GM23248 (cell line): Measurements from ENCODE around the gene TGOLN2. TPM values are rescaled to one million over a fixed set of nuclear protein-coding genes. Genes with fewer than 3 reads are reported as not detected.

Experiments
- DNase-seq: peaks from one replicate; pipeline ENCODE4 v3.0.0-alpha.2; 2015
- H2AFZ ChIP-seq: fragments of 200-600 bp; sonication (generic); 2 replicates; pipeline ENCODE4 v1.6.1; 2016; ENCODE audit warnings: antibody characterized with exemption
- H3F3A ChIP-seq: fragments of 200-600 bp; sonication (generic); 2 replicates; pipeline ENCODE4 v1.6.1; 2016; ENCODE audit warnings: mild to moderate bottlenecking, antibody characterized with exemption, mixed run types; ENCODE audit not compliant: insufficient read depth
- H3K27ac ChIP-seq: fragments of 200-600 bp; sonication (generic); 2 replicates; pipeline ENCODE4 v1.5.1; 2016; ENCODE audit warnings: mild to moderate bottlenecking
- H3K27me3 ChIP-seq: fragments of 200-600 bp; sonication (generic); replicated peaks from 2 replicates; pipeline ENCODE4 v1.6.1; 2016; ENCODE audit warnings: mild to moderate bottlenecking; ENCODE audit not compliant: insufficient read depth
- H3K36me3 ChIP-seq: fragments of 200-600 bp; sonication (generic); 2 replicates; pipeline ENCODE4 v1.6.1; 2016; ENCODE audit warnings: low read depth, mild to moderate bottlenecking
- H3K4me1 ChIP-seq: fragments of 200-600 bp; sonication (generic); 2 replicates; pipeline ENCODE4 v1.6.1; 2016; ENCODE audit warnings: mild to moderate bottlenecking; ENCODE audit not compliant: insufficient read depth
- H3K4me2 ChIP-seq: fragments of 200-600 bp; sonication (generic); one replicate; pipeline ENCODE4 v1.6.1; 2016; ENCODE audit warnings: mild to moderate bottlenecking; ENCODE audit not compliant: unreplicated experiment
- H3K4me3 ChIP-seq: fragments of 200-600 bp; sonication (generic); 2 replicates; pipeline ENCODE4 v1.5.1; 2016; ENCODE audit warnings: mild to moderate bottlenecking
- H3K79me2 ChIP-seq: fragments of 200-600 bp; sonication (generic); 2 replicates; pipeline ENCODE4 v1.6.1; 2016; ENCODE audit warnings: mild to moderate bottlenecking; ENCODE audit not compliant: insufficient read depth
- H3K9ac ChIP-seq: fragments of 200-600 bp; sonication (generic); 2 replicates; pipeline ENCODE4 v1.6.1; 2016; ENCODE audit warnings: mild to moderate bottlenecking
- H3K9me2 ChIP-seq: fragments of 200-600 bp; sonication (generic); 2 replicates; pipeline ENCODE4 v1.6.1; 2016; ENCODE audit warnings: mixed run types, mild to moderate bottlenecking, moderate library complexity; ENCODE audit not compliant: insufficient read depth
- H3K9me3 ChIP-seq: fragments of 200-600 bp; sonication (generic); one replicate; pipeline ENCODE4 v1.6.1; 2017; ENCODE audit warnings: low read depth
- H4K20me1 ChIP-seq: fragments of 200-600 bp; sonication (generic); 2 replicates; pipeline ENCODE4 v1.6.0; 2016; ENCODE audit not compliant: insufficient read depth
- EZH2 ChIP-seq: fragments of 200-600 bp; sonication (generic); IDR thresholded peaks from 2 replicates; pipeline ENCODE4 v1.6.1; 2018; ENCODE audit warnings: antibody characterized with exemption, mild to moderate bottlenecking; ENCODE audit not compliant: insufficient read depth, poor library complexity, severe bottlenecking
- EZH2phosphoT487 ChIP-seq: fragments of 200-600 bp; sonication (generic); IDR thresholded peaks from 2 replicates; pipeline ENCODE4 v1.6.1; 2018; ENCODE audit warnings: antibody characterized with exemption, moderate library complexity, mild to moderate bottlenecking, low read depth; ENCODE audit not compliant: insufficient read depth
- WGBS, 2 experiments: methylation state at CpG; one replicate each; pipeline ENCODE4 v1.1.6; 2015 to 2017; ENCODE audit warnings: low lambda C conversion rate in 2 of 2, low coverage in 1 of 2; ENCODE audit errors: missing lambda C conversion rate in 2 of 2; 5-methylcytosine and 5-hydroxymethylcytosine counted together
- in situ Hi-C: fragments of 300-500 bp; cut with MboI; formaldehyde crosslinking; loops from 2 replicates; pipeline ENCODE4 v1.15.0; 2020
- polyA plus RNA-seq: library from polyadenylated mRNA; unstranded; fragments of >200 nt; fragmentation: Nextera tagmentation; extraction: Ambion mirVana; gene quantifications from 2 replicates; pipeline ENCODE4 v1.2.1, GENCODE V29; 2016
- total RNA-seq: library from RNA; depleted of rRNA; stranded (reverse); fragments of >200 nt; shearing (Covaris generic); gene quantifications from 2 replicates; pipeline ENCODE4 v1.2.3, GENCODE V29; 2014

TGOLN2 gene
- total and polyA plus RNA-seq, 2 experiments from 2014 or later = 96.8 to 118 TPM

DNA sequence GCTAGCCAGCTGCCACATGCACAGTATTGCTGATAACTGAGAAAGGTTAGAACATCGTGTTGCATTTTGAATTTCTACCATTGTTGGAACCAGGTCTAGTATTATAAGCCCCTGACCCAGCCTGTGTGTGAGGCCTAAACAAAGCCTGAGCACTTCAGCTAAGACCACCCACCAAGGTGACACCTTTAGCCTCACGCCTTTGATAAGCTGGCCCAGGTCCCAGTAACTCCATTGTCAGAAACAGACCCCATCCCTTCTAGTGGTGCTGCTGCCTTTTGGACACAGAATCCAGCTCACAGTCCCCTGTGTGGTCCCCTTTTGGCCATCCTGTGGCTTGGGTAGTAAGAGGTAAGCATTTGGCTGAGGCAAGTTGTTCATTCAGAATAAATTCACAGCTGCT is 28.4 kb upstream of the TGOLN2 start:
- Histone ChIP-seq H3K4me3 (no peak overlapping the region), H4K20me1 (no peaks in the 10 kb centered on the region), H3F3A (no peaks in the 10 kb centered on the region), H3K36me3 (0 out of 2 replicates have a peak, but pooled peaks cover 10% of the 10 kb centered on the region), H3K27me3 (no peaks in the 10 kb centered on the region), H3K4me1 (peaks cover 24% of the 10 kb centered on the region; the same call in 1 of the 2 replicates), H3K4me2 (no peak overlapping the region), H3K79me2 (peaks cover 61% of the 10 kb centered on the region), H2AFZ (no peak overlapping the region), H3K9me3 (no peaks in the 10 kb centered on the region), H3K9ac (no peak overlapping the region), H3K9me2 (no peaks in the 10 kb centered on the region), H3K27ac (no peak overlapping the region)
- no peak for TF ChIP-seq EZH2
- TF ChIP-seq EZH2phosphoT487 = no peak
- 73 to 82% methylated on average over 2 of the region's 2 CpGs for WGBS, 2 experiments
- in situ Hi-C loops = no loop called here
- no peak for DNase-seq

DNA sequence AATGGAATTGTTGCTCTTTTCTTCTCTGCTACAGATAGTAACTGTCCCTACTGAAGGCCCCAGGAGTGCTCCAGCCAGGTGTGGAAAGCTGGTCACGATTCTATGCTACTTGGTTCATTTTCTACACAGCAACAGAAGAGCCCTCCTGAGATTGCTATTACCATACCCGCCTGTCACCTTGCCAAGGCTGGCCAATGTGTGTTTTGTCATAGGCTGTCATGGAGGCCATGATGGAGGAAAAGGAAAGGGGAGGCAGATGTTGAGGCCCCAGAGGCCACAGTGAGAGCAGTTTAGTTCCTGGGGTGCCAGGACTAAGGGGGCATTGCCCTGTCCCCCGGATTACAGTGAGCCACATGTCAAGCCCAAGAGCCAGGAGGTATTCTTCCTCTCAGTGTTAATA is 27.7 kb upstream of the TGOLN2 start:
- TF ChIP-seq EZH2 (no peak), EZH2phosphoT487 (no peak)
- H3K27me3 ChIP-seq = no peaks in the 10 kb centered on the region
- peak overlapping the region; percentile 96 for H3K4me3 ChIP-seq
- H2AFZ ChIP-seq = peak overlapping the region; percentile 98
- whole genome bisulfite sequencing, 2 experiments = 49 to 52% methylated on average over 3 of the region's 3 CpGs
- H3F3A ChIP-seq = no peaks in the 10 kb centered on the region
- H3K4me1 ChIP-seq = peaks cover 24% of the 10 kb centered on the region; the same call in 1 of the 2 replicates
- H3K9me3 ChIP-seq = no peaks in the 10 kb centered on the region
- H3K36me3 ChIP-seq = 0 out of 2 replicates have a peak, but pooled peaks cover 5% of the 10 kb centered on the region
- no peaks in the 10 kb centered on the region for H4K20me1 ChIP-seq
- H3K9ac ChIP-seq = peak overlapping the region; percentile 90
- in situ Hi-C loops = no loop called here
- no peaks in the 10 kb centered on the region for H3K9me2 ChIP-seq
- H3K4me2 ChIP-seq = peak overlapping the region; percentile 86
- no peak overlapping the region for H3K27ac ChIP-seq
- H3K79me2 ChIP-seq = peaks cover 61% of the 10 kb centered on the region
- peak; percentile 36 for DNase-seq

DNA sequence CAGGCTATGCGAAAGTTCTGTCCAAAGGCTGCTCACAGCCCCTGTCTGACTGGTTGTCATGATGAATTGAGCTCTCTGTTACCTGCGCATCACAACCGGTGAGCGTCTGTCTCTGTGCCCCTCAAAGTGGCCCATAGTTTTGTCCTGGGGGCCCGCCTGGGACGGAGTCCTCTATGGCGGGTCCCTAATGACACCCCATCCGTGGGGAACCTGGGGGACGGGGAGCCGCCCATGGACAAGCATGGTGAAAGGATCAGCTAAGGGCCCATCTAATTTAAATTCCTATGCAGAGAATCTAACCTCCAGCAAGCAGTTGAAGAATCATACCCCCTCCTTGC is 27.3 kb upstream of the TGOLN2 start:
- TF ChIP-seq EZH2phosphoT487 = no peak
- TF ChIP-seq EZH2 = no peak
- Histone ChIP-seq H3K9me2 (no peaks in the 10 kb centered on the region), H3K9me3 (no peaks in the 10 kb centered on the region), H3K27me3 (no peaks in the 10 kb centered on the region), H3K27ac (peak overlapping the region; percentile 43), H4K20me1 (no peaks in the 10 kb centered on the region), H3K4me3 (peak overlapping the region; percentile 96), H3K4me2 (peak overlapping the region; percentile 86), H2AFZ (peak overlapping the region; percentile 98), H3F3A (no peaks in the 10 kb centered on the region), H3K36me3 (0 out of 2 replicates have a peak, but pooled peaks cover 5% of the 10 kb centered on the region), H3K9ac (peak overlapping the region; percentile 90), H3K79me2 (peaks cover 61% of the 10 kb centered on the region), H3K4me1 (peaks cover 24% of the 10 kb centered on the region; the same call in 1 of the 2 replicates)
- WGBS, 2 experiments = 1 to 2% methylated on average over 10 of the region's 10 CpGs
- in situ Hi-C loops = no loop called here
- DNase-seq = peak; percentile 34

DNA sequence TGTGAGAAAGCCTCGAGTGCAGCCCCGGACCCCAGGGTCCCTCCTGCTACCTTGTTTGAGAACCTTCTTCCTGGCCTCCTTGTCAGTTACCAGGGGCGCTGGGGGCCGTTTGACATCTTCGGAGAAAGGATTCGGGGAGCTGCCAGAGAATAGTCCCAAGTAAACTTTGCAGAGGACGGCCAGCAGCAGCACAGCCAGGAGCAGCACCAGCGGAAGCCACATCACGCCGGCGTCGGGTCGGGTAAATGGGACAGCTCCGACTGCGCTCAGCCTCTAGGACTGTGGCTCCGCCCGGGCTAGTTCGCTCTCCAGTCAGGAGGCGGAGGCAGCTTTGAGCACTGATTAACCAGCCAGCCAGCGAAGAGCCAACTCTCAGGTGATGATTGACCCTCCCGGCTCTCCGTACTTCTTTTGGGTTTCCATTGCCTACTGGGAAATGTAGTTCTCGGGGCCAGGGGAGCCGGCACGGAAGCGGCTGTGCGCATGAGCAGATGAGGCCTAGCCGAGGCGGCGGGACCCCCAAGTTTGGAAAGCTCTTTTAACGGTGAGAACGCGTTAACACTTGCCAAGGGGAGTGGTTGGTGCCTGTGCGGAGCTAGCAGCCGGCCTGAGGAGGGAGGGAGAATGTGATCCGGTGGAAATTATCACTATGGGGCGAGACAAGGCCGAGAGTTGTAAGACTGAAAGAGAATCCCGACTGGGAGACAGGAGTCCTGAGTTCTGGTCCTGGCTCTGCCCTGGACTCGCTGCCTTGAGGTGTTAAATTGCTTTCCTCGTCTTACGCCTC is 26.7 kb upstream of the TGOLN2 start, which contains the start of the genes ELMOD3 and RETSAT:
ELMOD3 (plus strand) TSS at position 484 of the 787 bp plus-strand sequence. CDS start 2,430 bp downstream, outside the sequence.
RETSAT (minus strand) TSS at position 243 of the 787 bp plus-strand sequence; CDS start at position 222, 21 bp downstream.
- Histone ChIP-seq H3K27me3 (no peaks in the 10 kb centered on the region), H3K9me3 (no peaks in the 10 kb centered on the region), H3K79me2 (peaks cover 61% of the 10 kb centered on the region), H3K27ac (peak within 1 kb of the TSS; percentile 57), H3K4me1 (peaks cover 24% of the 10 kb centered on the region; the same call in 1 of the 2 replicates), H3K4me3 (peak within 1 kb of the TSS; percentile 96), H3F3A (no peaks in the 10 kb centered on the region), H2AFZ (peak within 1 kb of the TSS; percentile 98), H3K4me2 (peak within 1 kb of the TSS; percentile 94), H3K9me2 (no peaks in the 10 kb centered on the region), H4K20me1 (no peaks in the 10 kb centered on the region), H3K9ac (peak within 1 kb of the TSS; percentile 90), H3K36me3 (0 out of 2 replicates have a peak, but pooled peaks cover 5% of the 10 kb centered on the region)
- peak; percentile 100 for DNase-seq
- WGBS, 2 experiments = 1% methylated on average over 42 of the region's 42 CpGs
- in situ Hi-C loops = no loop called here
- no peak for TF ChIP-seq EZH2phosphoT487
- TF ChIP-seq EZH2 = no peak
